Keratinocyte (primary cell): ENCODE results near the gene GYS2. TPM values are rescaled to one million over a fixed set of nuclear protein-coding genes. Genes with fewer than 3 reads are reported as not detected.

ENCODE experiments used
- DNase-seq: peaks from one replicate; pipeline ENCODE4 v3.0.0-alpha.2; 2011; ENCODE audit warnings: low read depth, missing footprints, low spot score
- FAIRE-seq: peaks from 2 replicates; lab custom pipeline; 2011; peaks lifted over from hg19 to GRCh38; lab: Jason Lieb, UNC
- H2AFZ ChIP-seq: 2 replicates; pipeline ENCODE4 v1.6.0; 2012; ENCODE audit warnings: low read length, control low read depth, inconsistent platforms; ENCODE audit not compliant: control insufficient read depth
- H3K27ac ChIP-seq: 2 replicates; pipeline ENCODE4 v1.5.1; 2011; ENCODE audit warnings: low read length; ENCODE audit not compliant: control insufficient read depth, insufficient read depth
- H3K27me3 ChIP-seq: 3 replicates; pipeline ENCODE4 v1.6.0; 2011; ENCODE audit warnings: low read length; ENCODE audit not compliant: control insufficient read depth, insufficient read depth; ENCODE audit errors: extremely low read depth
- H3K36me3 ChIP-seq, 2 experiments: 2 replicates in 1 of 2; 3 replicates in 1 of 2; pipeline ENCODE4 v1.5.1; 2011; ENCODE audit warnings: low read length in 2 of 2, mild to moderate bottlenecking in 1 of 2; ENCODE audit not compliant: control insufficient read depth in 2 of 2, insufficient read depth in 2 of 2; ENCODE audit errors: extremely low read depth in 1 of 2
- H3K4me1 ChIP-seq: 3 replicates; pipeline ENCODE4 v1.5.1; 2011; ENCODE audit warnings: low read length; ENCODE audit not compliant: control insufficient read depth, insufficient read depth; ENCODE audit errors: extremely low read depth
- H3K4me2 ChIP-seq: 3 replicates; pipeline ENCODE4 v1.6.0; 2011; ENCODE audit warnings: low read depth, low read length; ENCODE audit not compliant: control insufficient read depth, insufficient read depth; ENCODE audit errors: extremely low read depth
- H3K4me3 ChIP-seq, 3 experiments: fragments of 200-600 bp in 1 of 3; sonication (generic) in 1 of 3; 2 replicates in 2 of 3; 3 replicates in 1 of 3; pipeline ENCODE4 v1.5.1; 2011 to 2016; ENCODE audit warnings: low read length in 3 of 3, mild to moderate bottlenecking in 3 of 3, control low read depth in 2 of 3, inconsistent platforms in 1 of 3, low read depth in 1 of 3, mixed read lengths in 1 of 3, mixed run types in 1 of 3, moderate library complexity in 1 of 3; ENCODE audit not compliant: control insufficient read depth in 2 of 3, insufficient read depth in 2 of 3; ENCODE audit errors: extremely low read depth in 1 of 3
- H3K79me2 ChIP-seq: 2 replicates; pipeline ENCODE4 v1.6.0; 2012; ENCODE audit warnings: low read length; ENCODE audit not compliant: control insufficient read depth, insufficient read depth
- H3K9ac ChIP-seq: 3 replicates; pipeline ENCODE4 v1.6.0; 2011; ENCODE audit warnings: low read length; ENCODE audit not compliant: control insufficient read depth, insufficient read depth; ENCODE audit errors: extremely low read depth
- H3K9me1 ChIP-seq: 3 replicates; pipeline ENCODE4 v1.6.0; 2011; ENCODE audit warnings: low read length; ENCODE audit not compliant: control insufficient read depth, insufficient read depth; ENCODE audit errors: extremely low read depth
- H3K9me3 ChIP-seq: 2 replicates; pipeline ENCODE4 v1.5.1; 2012; ENCODE audit warnings: low read depth, low read length; ENCODE audit not compliant: control insufficient read depth
- H4K20me1 ChIP-seq: 3 replicates; pipeline ENCODE4 v1.6.0; 2011; ENCODE audit warnings: low read length; ENCODE audit not compliant: control insufficient read depth, insufficient read depth; ENCODE audit errors: extremely low read depth
- CTCF ChIP-seq, 3 experiments: IDR thresholded peaks in 1 of 3; conservative IDR thresholded peaks in 1 of 3; optimal IDR thresholded peaks in 1 of 3; 2 replicates in 2 of 3; 3 replicates in 1 of 3; pipeline versions ENCODE3 to v1.5.1; 2011; ENCODE audit warnings: low read length in 3 of 3, mild to moderate bottlenecking in 3 of 3, moderate library complexity in 2 of 3, control low read depth in 1 of 3, inconsistent platforms in 1 of 3; ENCODE audit not compliant: insufficient read depth in 2 of 3; ENCODE audit errors: extremely low read depth in 1 of 3
- EZH2 ChIP-seq: IDR thresholded peaks from one replicate; pipeline ENCODE4 v1.6.1; 2012; ENCODE audit warnings: inconsistent platforms, mild to moderate bottlenecking, low read length, moderate library complexity
- dilution Hi-C: fragments of 300-500 bp; cut with MboI; formaldehyde crosslinking; loops from one replicate; pipeline ENCODE4 v1.7.0; 2020; ENCODE audit warnings: low sequenced_read_pairs; ENCODE audit not compliant: extremely low pct_ligation_motif_present
- polyA minus RNA-seq, 3 experiments: library from RNA; depleted of rRNA, polyadenylated mRNA; stranded (reverse); fragments of >200 nt; gene quantifications; 1 replicate in 1 of 3; 2 replicates in 1 of 3; 3 replicates in 1 of 3; pipeline ENCODE4 v1.2.3, GENCODE V29; 2011
- polyA plus RNA-seq, 5 experiments: library from polyadenylated mRNA; depleted of rRNA in 3 of 5; stranded (reverse) in 3 of 5; stranded (forward) in 1 of 5; unstranded in 1 of 5; fragments of >200 nt; gene quantifications; 1 replicate in 1 of 5; 2 replicates in 3 of 5; 3 replicates in 1 of 5; pipeline versions ENCODE4 v1.2.1 to v1.2.3, GENCODE V29; 2011 to 2012; ENCODE audit warnings: missing spikeins in 2 of 5, low read depth in 1 of 5, low replicate concordance in 1 of 5

The GYS2 gene
- polyA plus RNA-seq: not detected in 3 replicates
- polyA plus RNA-seq (2011; ENCODE audit: low read depth): not detected
- polyA plus RNA-seq (2011; cell fraction: cytosol; rRNA removed): not detected in 2 replicates
- not detected in 2 replicates for polyA plus RNA-seq (2011; cell fraction: nucleus; rRNA removed)
- polyA plus RNA-seq (2012; ENCODE audit: low replicate concordance): not detected in 2 replicates
- not detected in 3 replicates for polyA minus RNA-seq
- not detected for polyA minus RNA-seq (2011; cell fraction: cytosol; rRNA and poly(A)+ RNA removed)
- polyA minus RNA-seq (2011; cell fraction: nucleus; rRNA and poly(A)+ RNA removed): not detected in 2 replicates

- Histone ChIP-seq H2AFZ (no peak within 1 kb of the TSS), H3K9me3 (no peaks in the 10 kb centered on the region), H3K36me3 (no peaks in the 10 kb centered on the region), H3K9ac (no peak within 1 kb of the TSS), H4K20me1 (no peaks in the 10 kb centered on the region), H3K4me2 (no peak within 1 kb of the TSS), H3K79me2 (no peaks in the 10 kb centered on the region), H3K9me1 (no peaks in the 10 kb centered on the region), H3K4me3 (no peak within 1 kb of the TSS), H3K27me3 (peaks cover 3% of the 10 kb centered on the region), H3K4me1 (no peaks in the 10 kb centered on the region), H3K27ac (no peak within 1 kb of the TSS)
- TF ChIP-seq EZH2: no peak
- TF ChIP-seq CTCF (optimal IDR thresholded peaks at IDR 0.05 in 1 of 3, IDR thresholded peaks at IDR 0.05 in 1 of 3, conservative IDR thresholded peaks at IDR 0.05 in 1 of 3; ENCODE audit: extremely low read depth in 1 of 3, insufficient read depth in 2 of 3, low read length in 3 of 3): no peak
- dilution Hi-C loops: no loop called here
- DNase-seq: no peak
- no peak for FAIRE-seq
Observed at GRCh38 chr12:21604245-21605101, at the start of gene GYS2. TSS of gene GYS2 (minus strand) at chr12:21604847. CDS start at chr12:21604592, 255 bp downstream.

- Histone ChIP-seq H3K9ac (no peak overlapping the region), H3K36me3 (peaks cover 16 to 28% of the 10 kb centered on the region in 2 experiments), H2AFZ (no peak overlapping the region), H3K27me3 (no peaks in the 10 kb centered on the region), H3K4me1 (peaks cover 8% of the 10 kb centered on the region), H4K20me1 (no peaks in the 10 kb centered on the region), H3K4me3 (no peak overlapping the region), H3K79me2 (peaks cover 79% of the 10 kb centered on the region), H3K9me1 (no peaks in the 10 kb centered on the region), H3K27ac (no peak overlapping the region), H3K4me2 (no peak overlapping the region), H3K9me3 (no peaks in the 10 kb centered on the region)
- FAIRE-seq (no peak), DNase-seq (no peak)
- TF ChIP-seq EZH2 (no peak), CTCF (optimal IDR thresholded peaks at IDR 0.05 in 1 of 3, IDR thresholded peaks at IDR 0.05 in 1 of 3, conservative IDR thresholded peaks at IDR 0.05 in 1 of 3; ENCODE audit: extremely low read depth in 1 of 3, insufficient read depth in 2 of 3, low read length in 3 of 3) (no peak)
- dilution Hi-C loops: no loop called here
Observed at GRCh38 chr12:21651821-21652220, 47.2 kb upstream of the GYS2 start.
